ENCODE results near the gene ZNF285. TPM values are rescaled to one million over a fixed set of nuclear protein-coding genes. Genes with fewer than 3 reads are reported as not detected.

The ZNF285 gene
- total and polyA plus RNA-seq, 12 donors = 1.6 to 9.4 (median 4.0) TPM

- no peak overlapping the region for H3K27ac ChIP-seq
- TF ChIP-seq POLR2A (IDR thresholded peaks at IDR 0.05) = no peak
- TF ChIP-seq CTCF (IDR thresholded peaks at IDR 0.05) = no peak
- H3K27me3 ChIP-seq = no peaks in the 10 kb centered on the region
- H3K36me3 ChIP-seq (replicated peaks in 1 of 2) = no peaks in the 10 kb centered on the region
- no peak overlapping the region for H3K4me3 ChIP-seq
- 53 to 64% (median 59%) methylated on average over 15 to 20 of the region's 20 CpGs for WGBS, 4 donors
- H3K9me3 ChIP-seq (replicated peaks in 1 of 3) = peaks cover 0 to 8% (median 5%) of the 10 kb centered on the region in 3 donors
- DNase-seq = no peak
- intact Hi-C loops (cut with DNase I) = no loop called here
- no peaks in the 10 kb centered on the region for H3K4me1 ChIP-seq (replicated peaks in 1 of 2)
Observed at GRCh38 chr19:44371815-44372480, 29.5 kb downstream of the ZNF285 start.

GRCh38 chr19:44367024-44367423 is 34.4 kb downstream of the ZNF285 start:
- Histone ChIP-seq H3K4me3 (no peak overlapping the region), H3K9me3 (replicated peaks in 1 of 3) (no peaks in the 10 kb centered on the region), H3K27me3 (no peaks in the 10 kb centered on the region), H3K36me3 (replicated peaks in 1 of 2) (no peaks in the 10 kb centered on the region), H3K4me1 (replicated peaks in 1 of 2) (no peaks in the 10 kb centered on the region), H3K27ac (no peak overlapping the region)
- TF ChIP-seq POLR2A (IDR thresholded peaks at IDR 0.05) (no peak), CTCF (IDR thresholded peaks at IDR 0.05) (no peak)
- intact Hi-C loops (cut with DNase I) = no loop called here
- WGBS, 4 donors = 52 to 76% (median 71%) methylated on average over 16 to 17 of the region's 17 CpGs
- DNase-seq = no peak

- no peaks in the 10 kb centered on the region for H3K36me3 ChIP-seq (replicated peaks in 1 of 2)
- H3K4me1 ChIP-seq (replicated peaks in 1 of 2) = peaks cover 0 to 9% of the 10 kb centered on the region in 2 donors
- TF ChIP-seq POLR2A (IDR thresholded peaks at IDR 0.05) (peak; percentile 37 to 61), CTCF (IDR thresholded peaks at IDR 0.05) (peak in 1 of 6 experiments; percentile 5)
- DNase-seq = peak; percentile 84 to 95 (median 91)
- intact Hi-C loops (cut with DNase I) = no loop called here
- H3K27me3 ChIP-seq = no peaks in the 10 kb centered on the region
- peak within 1 kb of the TSS in 3 of 5 donors; percentile 51 to 61 (median 52) for H3K27ac ChIP-seq
- H3K9me3 ChIP-seq (replicated peaks in 1 of 3) = peaks cover 0 to 4% (median 0%) of the 10 kb centered on the region in 3 donors
- H3K4me3 ChIP-seq = peak within 1 kb of the TSS in 3 of 4 donors; percentile 38 to 61 (median 58)
- 1 to 5% (median 2%) methylated on average over 37 to 38 of the region's 38 CpGs for WGBS, 4 donors
Observed at GRCh38 chr19:44356383-44357111, 44.9 kb downstream of the ZNF285 start, which contains the start of gene ZNF112. Gene ZNF112 (minus strand): TSS chr19:44356680. CDS start chr19:44340539, 16,141 bp downstream.

- TF ChIP-seq CTCF (IDR thresholded peaks at IDR 0.05) = no peak
- no peak for TF ChIP-seq POLR2A (IDR thresholded peaks at IDR 0.05)
- intact Hi-C loops (cut with DNase I) = no loop called here
- H3K27ac ChIP-seq = no peak overlapping the region
- no peaks in the 10 kb centered on the region for H3K4me1 ChIP-seq (replicated peaks in 1 of 2)
- no peaks in the 10 kb centered on the region for H3K27me3 ChIP-seq
- no peak for DNase-seq
- H3K9me3 ChIP-seq (replicated peaks in 1 of 3) = peaks cover 0 to 14% (median 9%) of the 10 kb centered on the region in 3 donors
- no peak overlapping the region for H3K4me3 ChIP-seq
- no peaks in the 10 kb centered on the region for H3K36me3 ChIP-seq (replicated peaks in 1 of 2)
- WGBS, 4 donors = 90 to 92% (median 91%) methylated on average over 4 of the region's 4 CpGs
Observed at GRCh38 chr19:44346556-44346955, 54.9 kb downstream of the ZNF285 start.

Data from adrenal gland (tissue), 12 donors.